ENCODE results near the gene ARSJ. TPM values are rescaled to one million over a fixed set of nuclear protein-coding genes. Genes with fewer than 3 reads are reported as not detected.
A peak's percentile ranks its signal among the peaks of the same experiment; 100 is the strongest.

ARSJ gene
- total RNA-seq, 1 experiment from 2014 or later = 50.7 TPM

DNA sequence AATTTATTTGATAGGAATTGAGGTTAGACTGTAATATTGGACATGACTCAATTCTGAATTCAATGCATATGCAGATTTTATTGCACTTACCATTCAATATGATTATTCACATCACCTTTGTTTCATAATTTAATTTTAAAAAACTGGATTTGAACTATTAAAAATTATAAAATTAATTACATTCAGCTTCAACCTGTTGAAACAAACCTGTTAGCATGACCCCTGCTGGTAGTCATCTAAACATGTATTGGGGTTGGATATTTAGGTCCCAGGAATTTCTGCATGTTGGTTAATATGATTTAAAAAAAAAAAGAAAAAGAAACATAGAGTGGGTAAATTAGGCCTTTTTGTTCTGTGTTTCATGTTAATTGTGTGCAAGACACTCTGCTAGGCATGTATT, 85.9 kb downstream of the ARSJ start:
- no peaks in the 10 kb centered on the region for H3K9me3 Mint-ChIP-seq (ENCODE audit: unreplicated experiment)
- H3K27ac Mint-ChIP-seq (ENCODE audit: low read depth, unreplicated experiment) = no peak overlapping the region
- peak; percentile 36 for DNase-seq (ENCODE audit: unreplicated experiment)
- no TSS peak for BruUV-seq (replicated peaks)
- H3K27me3 Mint-ChIP-seq (ENCODE audit: insufficient read depth, unreplicated experiment) = no peaks in the 10 kb centered on the region
- intact Hi-C loops (cut with micrococcal nuclease) = loop anchor here (5.0 kb wide), 2 partner anchors 111 to 501 kb away; no protein-coding TSS in a partner anchor
- POLR2A ChIA-PET = interaction anchor here (0.7 kb wide), 2 partner anchors 72 to 88 kb away, joined by 3 to 5 read pairs; no protein-coding TSS in a partner anchor
- H3K4me3 Mint-ChIP-seq (ENCODE audit: unreplicated experiment) = no peak overlapping the region
- no peaks in the 10 kb centered on the region for H3K4me1 Mint-ChIP-seq (ENCODE audit: insufficient read depth, unreplicated experiment)
- TF ChIP-seq, protein P1, sequence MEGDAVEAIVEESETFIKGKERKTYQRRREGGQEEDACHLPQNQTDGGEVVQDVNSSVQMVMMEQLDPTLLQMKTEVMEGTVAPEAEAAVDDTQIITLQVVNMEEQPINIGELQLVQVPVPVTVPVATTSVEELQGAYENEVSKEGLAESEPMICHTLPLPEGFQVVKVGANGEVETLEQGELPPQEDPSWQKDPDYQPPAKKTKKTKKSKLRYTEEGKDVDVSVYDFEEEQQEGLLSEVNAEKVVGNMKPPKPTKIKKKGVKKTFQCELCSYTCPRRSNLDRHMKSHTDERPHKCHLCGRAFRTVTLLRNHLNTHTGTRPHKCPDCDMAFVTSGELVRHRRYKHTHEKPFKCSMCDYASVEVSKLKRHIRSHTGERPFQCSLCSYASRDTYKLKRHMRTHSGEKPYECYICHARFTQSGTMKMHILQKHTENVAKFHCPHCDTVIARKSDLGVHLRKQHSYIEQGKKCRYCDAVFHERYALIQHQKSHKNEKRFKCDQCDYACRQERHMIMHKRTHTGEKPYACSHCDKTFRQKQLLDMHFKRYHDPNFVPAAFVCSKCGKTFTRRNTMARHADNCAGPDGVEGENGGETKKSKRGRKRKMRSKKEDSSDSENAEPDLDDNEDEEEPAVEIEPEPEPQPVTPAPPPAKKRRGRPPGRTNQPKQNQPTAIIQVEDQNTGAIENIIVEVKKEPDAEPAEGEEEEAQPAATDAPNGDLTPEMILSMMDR (IDR thresholded peaks at IDR 0.05; ENCODE audit: unreplicated experiment) = peak; percentile 24
- CTCF ChIA-PET = interaction anchor here (0.6 kb wide), 1 partner anchor 45 kb away, joined by 3 read pairs; no protein-coding TSS in a partner anchor
- H3K36me3 Mint-ChIP-seq (ENCODE audit: insufficient read depth, unreplicated experiment) = peaks cover 16% of the 10 kb centered on the region

DNA sequence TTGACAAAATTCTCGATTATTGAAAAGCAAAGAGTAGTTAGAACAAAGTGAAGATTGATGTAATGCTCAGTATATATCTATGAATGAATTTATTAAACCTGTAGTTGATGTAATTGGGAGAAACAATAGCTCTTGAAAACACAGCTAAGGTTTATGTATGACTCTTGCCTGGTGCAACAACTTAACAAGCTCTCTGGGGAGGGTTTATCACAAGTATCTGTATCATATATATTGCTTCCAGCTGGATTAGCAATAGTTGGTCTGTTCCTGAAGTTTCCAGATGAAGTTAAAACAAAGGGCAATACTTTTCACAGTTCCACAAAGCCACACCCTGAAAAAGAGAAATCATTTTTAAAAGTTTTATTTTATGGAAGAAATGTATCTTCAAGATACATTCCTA, 91.4 kb downstream of the ARSJ start:
- H3K27me3 Mint-ChIP-seq (ENCODE audit: insufficient read depth, unreplicated experiment) = no peaks in the 10 kb centered on the region
- no peaks in the 10 kb centered on the region for H3K4me1 Mint-ChIP-seq (ENCODE audit: insufficient read depth, unreplicated experiment)
- POLR2A ChIA-PET = interaction anchor here (0.5 kb wide), 2 partner anchors 29 to 53 kb away, joined by 3 to 4 read pairs; no protein-coding TSS in a partner anchor
- H3K36me3 Mint-ChIP-seq (ENCODE audit: insufficient read depth, unreplicated experiment) = peaks cover 8% of the 10 kb centered on the region
- TF ChIP-seq, protein P1 (IDR thresholded peaks at IDR 0.05; ENCODE audit: unreplicated experiment) = no peak
- no peaks in the 10 kb centered on the region for H3K9me3 Mint-ChIP-seq (ENCODE audit: unreplicated experiment)
- CTCF ChIA-PET = interaction anchor here (1.3 to 1.8 kb wide), 2 partner anchors 13 to 493 kb away, joined by 4 read pairs; no protein-coding TSS in a partner anchor
- no peak overlapping the region for H3K4me3 Mint-ChIP-seq (ENCODE audit: unreplicated experiment)
- no peak for DNase-seq (ENCODE audit: unreplicated experiment)
- intact Hi-C loops (cut with micrococcal nuclease) = no loop called here
- no peak overlapping the region for H3K27ac Mint-ChIP-seq (ENCODE audit: low read depth, unreplicated experiment)
- BruUV-seq (replicated peaks) = no TSS peak

DNA sequence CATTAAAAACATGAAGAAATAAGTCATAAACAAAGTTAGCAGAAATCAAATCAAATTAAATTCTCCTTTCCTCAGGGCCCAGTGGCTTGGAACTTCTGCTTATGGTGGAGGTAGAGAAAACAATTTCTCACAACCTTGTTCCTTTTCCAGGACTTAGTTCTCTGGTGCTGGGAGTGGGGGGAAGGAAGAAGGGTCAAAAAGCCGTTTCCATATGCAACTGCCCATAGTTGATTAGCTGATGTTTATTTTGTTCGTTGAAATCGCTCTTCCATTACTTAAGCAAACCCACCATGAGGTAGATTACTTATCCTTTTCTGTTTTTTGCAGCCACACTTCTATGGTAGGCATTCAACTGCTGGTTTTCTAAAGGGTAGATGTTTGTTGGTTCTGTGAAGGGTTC, 94.2 kb downstream of the ARSJ start:
- TF ChIP-seq, protein P1 (IDR thresholded peaks at IDR 0.05; ENCODE audit: unreplicated experiment) = no peak
- Mint-ChIP-seq H3K27ac (ENCODE audit: low read depth, unreplicated experiment) (no peak overlapping the region), H3K4me3 (ENCODE audit: unreplicated experiment) (no peak overlapping the region), H3K27me3 (ENCODE audit: insufficient read depth, unreplicated experiment) (no peaks in the 10 kb centered on the region), H3K9me3 (ENCODE audit: unreplicated experiment) (no peaks in the 10 kb centered on the region), H3K4me1 (ENCODE audit: insufficient read depth, unreplicated experiment) (peaks cover 6% of the 10 kb centered on the region), H3K36me3 (ENCODE audit: insufficient read depth, unreplicated experiment) (peaks cover 8% of the 10 kb centered on the region)
- CTCF ChIA-PET = interaction anchor here (0.6 to 0.7 kb wide), 3 partner anchors 90 to 1323 kb away, joined by 3 to 4 read pairs (median 3); no protein-coding TSS in a partner anchor
- no TSS peak for BruUV-seq (replicated peaks)
- POLR2A ChIA-PET = interaction anchor here (0.6 to 1.3 kb wide), 2 partner anchors 20 to 78 kb away, joined by 3 to 4 read pairs; no protein-coding TSS in a partner anchor
- no peak for DNase-seq (ENCODE audit: unreplicated experiment)
- intact Hi-C loops (cut with micrococcal nuclease) = no loop called here

DNA sequence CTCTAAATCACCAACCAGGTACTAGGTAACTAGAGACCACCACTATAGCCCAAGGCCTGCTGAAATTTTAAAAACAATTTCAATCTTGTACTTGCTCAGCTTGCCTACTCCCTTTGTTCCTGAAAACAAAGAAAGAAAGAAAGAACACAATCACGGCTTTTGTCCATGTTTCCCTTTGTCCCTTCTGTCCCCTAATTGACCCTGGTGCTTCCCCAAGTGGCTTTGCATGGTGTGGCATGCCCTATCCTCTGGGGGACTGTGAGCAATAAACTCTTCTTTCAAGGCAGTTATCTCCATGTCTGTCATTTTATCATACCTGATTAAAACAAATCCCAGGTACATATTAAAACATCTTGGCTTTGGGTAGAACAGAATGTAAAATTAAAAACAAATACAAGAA, 94.8 kb downstream of the ARSJ start:
- BruUV-seq (replicated peaks) = no TSS peak
- no peak for DNase-seq (ENCODE audit: unreplicated experiment)
- TF ChIP-seq, protein P1 (IDR thresholded peaks at IDR 0.05; ENCODE audit: unreplicated experiment) = no peak
- Mint-ChIP-seq H3K9me3 (ENCODE audit: unreplicated experiment) (no peaks in the 10 kb centered on the region), H3K4me1 (ENCODE audit: insufficient read depth, unreplicated experiment) (peaks cover 6% of the 10 kb centered on the region), H3K4me3 (ENCODE audit: unreplicated experiment) (no peak overlapping the region), H3K36me3 (ENCODE audit: insufficient read depth, unreplicated experiment) (peaks cover 8% of the 10 kb centered on the region), H3K27me3 (ENCODE audit: insufficient read depth, unreplicated experiment) (no peaks in the 10 kb centered on the region), H3K27ac (ENCODE audit: low read depth, unreplicated experiment) (no peak overlapping the region)
- ChIA-PET POLR2A (interaction anchor here (1.3 kb wide), 1 partner anchor 20 kb away, joined by 3 read pairs; no protein-coding TSS in a partner anchor), CTCF (interaction anchor here (0.7 kb wide), 1 partner anchor 1130 kb away, joined by 3 read pairs; no protein-coding TSS in a partner anchor)
- intact Hi-C loops (cut with micrococcal nuclease) = no loop called here
